ENCODE data around the gene CDH9. TPM values are rescaled to one million over a fixed set of nuclear protein-coding genes. Genes with fewer than 3 reads are reported as not detected.

CDH9 gene
- not detected for total RNA-seq
- long read RNA-seq: 0 reads

DNA sequence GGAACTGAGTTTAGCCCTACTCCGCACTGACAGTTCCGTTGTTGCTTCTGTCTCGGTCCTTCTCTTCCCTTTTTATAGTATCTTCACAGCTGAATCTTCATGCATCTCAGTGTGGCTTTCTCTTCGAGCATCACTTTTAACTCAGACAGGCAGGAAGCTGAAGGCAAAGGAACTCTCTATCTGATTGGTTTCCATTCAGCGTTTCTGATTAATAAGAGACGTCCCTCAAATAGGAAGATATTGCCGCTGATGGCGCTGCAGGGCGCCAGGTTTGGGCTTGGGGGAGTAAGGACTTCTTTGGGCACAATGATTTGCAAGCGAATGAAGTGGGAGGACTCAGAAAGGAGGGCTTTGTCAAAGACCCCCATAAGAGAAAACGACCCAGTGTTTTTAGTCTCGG lies at the start of gene CDH9:
Gene CDH9, minus strand, starts transcription at position 111 of the 400 bp plus-strand sequence. CDS start 50,253 bp downstream, outside the sequence.
- Histone ChIP-seq H3K27me3 (no peaks in the 10 kb centered on the region), H3K36me3 (no peaks in the 10 kb centered on the region), H3K27ac (no peak within 1 kb of the TSS), H3K9me3 (no peaks in the 10 kb centered on the region), H3K4me1 (no peaks in the 10 kb centered on the region), H3K4me3 (no peak within 1 kb of the TSS)
- no peak for ATAC-seq
- intact Hi-C loops (cut with DNase I): no loop called here
- TF ChIP-seq POLR2A (IDR thresholded peaks at IDR 0.05): no peak
- TF ChIP-seq, protein P1, sequence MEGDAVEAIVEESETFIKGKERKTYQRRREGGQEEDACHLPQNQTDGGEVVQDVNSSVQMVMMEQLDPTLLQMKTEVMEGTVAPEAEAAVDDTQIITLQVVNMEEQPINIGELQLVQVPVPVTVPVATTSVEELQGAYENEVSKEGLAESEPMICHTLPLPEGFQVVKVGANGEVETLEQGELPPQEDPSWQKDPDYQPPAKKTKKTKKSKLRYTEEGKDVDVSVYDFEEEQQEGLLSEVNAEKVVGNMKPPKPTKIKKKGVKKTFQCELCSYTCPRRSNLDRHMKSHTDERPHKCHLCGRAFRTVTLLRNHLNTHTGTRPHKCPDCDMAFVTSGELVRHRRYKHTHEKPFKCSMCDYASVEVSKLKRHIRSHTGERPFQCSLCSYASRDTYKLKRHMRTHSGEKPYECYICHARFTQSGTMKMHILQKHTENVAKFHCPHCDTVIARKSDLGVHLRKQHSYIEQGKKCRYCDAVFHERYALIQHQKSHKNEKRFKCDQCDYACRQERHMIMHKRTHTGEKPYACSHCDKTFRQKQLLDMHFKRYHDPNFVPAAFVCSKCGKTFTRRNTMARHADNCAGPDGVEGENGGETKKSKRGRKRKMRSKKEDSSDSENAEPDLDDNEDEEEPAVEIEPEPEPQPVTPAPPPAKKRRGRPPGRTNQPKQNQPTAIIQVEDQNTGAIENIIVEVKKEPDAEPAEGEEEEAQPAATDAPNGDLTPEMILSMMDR (IDR thresholded peaks at IDR 0.05): no peak
- 10% methylated on average over 12 of the region's 12 CpGs for WGBS (ENCODE audit: insufficient coverage, low coverage, low lambda C conversion rate, missing lambda C conversion rate)
- no peak for DNase-seq

DNA sequence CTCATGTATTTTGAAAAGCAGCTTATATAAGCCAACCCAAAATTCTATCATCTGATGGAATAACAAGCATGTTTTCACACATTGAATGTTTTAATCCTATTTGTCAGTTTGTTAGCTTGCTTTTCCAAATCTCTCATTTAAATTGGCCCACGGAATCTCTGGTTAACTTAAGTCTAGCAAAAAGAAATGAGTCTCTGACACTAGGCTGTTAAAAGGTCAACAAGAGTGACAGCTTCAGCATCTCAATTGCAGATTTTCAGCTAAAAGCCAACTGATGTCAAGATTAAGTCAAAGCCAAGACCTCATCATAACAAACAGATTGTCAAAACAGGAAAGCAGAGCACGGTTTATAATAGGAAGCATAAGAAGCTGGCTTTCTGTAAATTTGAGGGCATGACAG lies 49.4 kb upstream of the CDH9 start:
- intact Hi-C loops (cut with DNase I): no loop called here
- Histone ChIP-seq H3K4me1 (no peaks in the 10 kb centered on the region), H3K4me3 (no peak overlapping the region), H3K27me3 (no peaks in the 10 kb centered on the region), H3K27ac (no peak overlapping the region), H3K9me3 (no peaks in the 10 kb centered on the region), H3K36me3 (no peaks in the 10 kb centered on the region)
- WGBS (ENCODE audit: insufficient coverage, low coverage, low lambda C conversion rate, missing lambda C conversion rate): 22% methylated on average over 2 of the region's 2 CpGs
- DNase-seq: no peak
- ATAC-seq: no peak
- TF ChIP-seq, protein P1 (IDR thresholded peaks at IDR 0.05): no peak
- TF ChIP-seq POLR2A (IDR thresholded peaks at IDR 0.05): no peak

GRCh38 chr5:27083449-27084415 lies 45.3 kb upstream of the CDH9 start:
- DNase-seq: no peak
- H3K4me3 ChIP-seq: no peak overlapping the region
- ATAC-seq: no peak
- no peak for TF ChIP-seq POLR2A (IDR thresholded peaks at IDR 0.05)
- TF ChIP-seq, protein P1 (IDR thresholded peaks at IDR 0.05): no peak
- no peaks in the 10 kb centered on the region for H3K36me3 ChIP-seq
- no peaks in the 10 kb centered on the region for H3K27me3 ChIP-seq
- no peak overlapping the region for H3K27ac ChIP-seq
- intact Hi-C loops (cut with DNase I): no loop called here
- WGBS (ENCODE audit: insufficient coverage, low coverage, low lambda C conversion rate, missing lambda C conversion rate): 55% methylated on average over 7 of the region's 7 CpGs
- H3K9me3 ChIP-seq: no peaks in the 10 kb centered on the region
- no peaks in the 10 kb centered on the region for H3K4me1 ChIP-seq

- H3K27me3 ChIP-seq: no peaks in the 10 kb centered on the region
- no peaks in the 10 kb centered on the region for H3K4me1 ChIP-seq
- no peaks in the 10 kb centered on the region for H3K36me3 ChIP-seq
- H3K4me3 ChIP-seq: no peak overlapping the region
- no peaks in the 10 kb centered on the region for H3K9me3 ChIP-seq
- no peak for DNase-seq
- ATAC-seq: no peak
- TF ChIP-seq, protein P1 (IDR thresholded peaks at IDR 0.05): no peak
- TF ChIP-seq POLR2A (IDR thresholded peaks at IDR 0.05): no peak
- H3K27ac ChIP-seq: no peak overlapping the region
- WGBS (ENCODE audit: insufficient coverage, low coverage, low lambda C conversion rate, missing lambda C conversion rate): no CpG with 5 or more reads among the region's 1 CpG
- intact Hi-C loops (cut with DNase I): no loop called here
Observed at GRCh38 chr5:27080147-27080546, 41.8 kb upstream of the CDH9 start.
